Choroid plexus epithelial cell (primary cell): Measurements from ENCODE around the gene WNT11.

Source experiments
- DNase-seq: peaks from one replicate; pipeline ENCODE4 v3.0.0-alpha.2; 2010; ENCODE audit warnings: low read depth
- H3K4me3 ChIP-seq: 2 replicates; pipeline ENCODE4 v1.5.1; 2011; ENCODE audit warnings: low read depth, mild to moderate bottlenecking, control low read depth, low read length, moderate library complexity
- CTCF ChIP-seq: conservative IDR thresholded peaks from 2 replicates; pipeline ENCODE4 v1.5.1; 2011; ENCODE audit warnings: low read depth, mild to moderate bottlenecking, control low read depth, inconsistent platforms, low read length, moderate library complexity

Gene WNT11

GRCh38 chr11:76228875-76229149, 22.5 kb upstream of the WNT11 start:
- H3K4me3 ChIP-seq, result no peak overlapping the region
- no peak for DNase-seq
- no peak for TF ChIP-seq CTCF

GRCh38 chr11:76228071-76228874, 22.0 kb upstream of the WNT11 start:
- TF ChIP-seq CTCF, result no peak
- no peak for DNase-seq
- no peak overlapping the region for H3K4me3 ChIP-seq

- no peak overlapping the region for H3K4me3 ChIP-seq
- no peak for TF ChIP-seq CTCF
- DNase-seq, result no peak
These were observed 20.3 kb upstream of the WNT11 start for GRCh38 chr11:76226626-76227025.

- TF ChIP-seq CTCF, result no peak
- no peak for DNase-seq
- no peak overlapping the region for H3K4me3 ChIP-seq
These were observed 18.9 kb upstream of the WNT11 start for GRCh38 chr11:76225122-76225611.

GRCh38 chr11:76224461-76225121, 18.3 kb upstream of the WNT11 start:
- TF ChIP-seq CTCF, result no peak
- H3K4me3 ChIP-seq, result no peak overlapping the region
- DNase-seq, result no peak

GRCh38 chr11:76221365-76221764, 15.1 kb upstream of the WNT11 start:
- H3K4me3 ChIP-seq, result no peak overlapping the region
- TF ChIP-seq CTCF, result no peak
- DNase-seq, result no peak

- H3K4me3 ChIP-seq, result no peak overlapping the region
- no peak for TF ChIP-seq CTCF
- no peak for DNase-seq
These were observed 12.9 kb upstream of the WNT11 start for GRCh38 chr11:76219243-76219642.
